GM12878 (cell line): Measurements from ENCODE around the gene IFT81.

Experiments
- ATF7 ChIP-seq: fragments of 450-650 bp; IDR thresholded peaks from 2 replicates; pipeline ENCODE4 v1.6.1; 2016; ENCODE audit warnings: low read depth, mild to moderate bottlenecking
- EP300 ChIP-seq, 2 experiments: fragments of 150-350 bp in 1 of 2; IDR thresholded peaks; 2 replicates each; pipeline ENCODE4 v1.6.1; 2011 to 2012; ENCODE audit warnings: low read depth in 2 of 2, low read length in 2 of 2, borderline replicate concordance in 1 of 2, improper control_type of control experiment in 1 of 2, inconsistent platforms in 1 of 2; ENCODE audit not compliant: control insufficient read depth in 1 of 2
- FOS ChIP-seq: IDR thresholded peaks from 3 replicates; pipeline ENCODE4 v1.6.1; 2011; ENCODE audit warnings: borderline replicate concordance; ENCODE audit not compliant: insufficient read length; ENCODE audit errors: extremely low read depth
- TAF1 ChIP-seq: IDR thresholded peaks from 2 replicates; pipeline ENCODE4 v1.6.1; 2011; ENCODE audit warnings: mild to moderate bottlenecking, low read depth, low read length, borderline replicate concordance
- ZNF217 ChIP-seq: fragments of 450-650 bp; IDR thresholded peaks from 2 replicates; pipeline ENCODE4 v1.6.1; 2017; ENCODE audit warnings: antibody characterized with exemption, mild to moderate bottlenecking
- TF ChIP-seq, protein P1 (sequence below): IDR thresholded peaks from 2 replicates; pipeline ENCODE4 v1.6.1; 2012; ENCODE audit warnings: low read depth, low read length, improper control_type of control experiment
- TF ChIP-seq, protein P2 (sequence below): fragments of 450-650 bp; IDR thresholded peaks from 2 replicates; pipeline ENCODE4 v1.6.1; 2016; ENCODE audit warnings: mild to moderate bottlenecking

DNA sequence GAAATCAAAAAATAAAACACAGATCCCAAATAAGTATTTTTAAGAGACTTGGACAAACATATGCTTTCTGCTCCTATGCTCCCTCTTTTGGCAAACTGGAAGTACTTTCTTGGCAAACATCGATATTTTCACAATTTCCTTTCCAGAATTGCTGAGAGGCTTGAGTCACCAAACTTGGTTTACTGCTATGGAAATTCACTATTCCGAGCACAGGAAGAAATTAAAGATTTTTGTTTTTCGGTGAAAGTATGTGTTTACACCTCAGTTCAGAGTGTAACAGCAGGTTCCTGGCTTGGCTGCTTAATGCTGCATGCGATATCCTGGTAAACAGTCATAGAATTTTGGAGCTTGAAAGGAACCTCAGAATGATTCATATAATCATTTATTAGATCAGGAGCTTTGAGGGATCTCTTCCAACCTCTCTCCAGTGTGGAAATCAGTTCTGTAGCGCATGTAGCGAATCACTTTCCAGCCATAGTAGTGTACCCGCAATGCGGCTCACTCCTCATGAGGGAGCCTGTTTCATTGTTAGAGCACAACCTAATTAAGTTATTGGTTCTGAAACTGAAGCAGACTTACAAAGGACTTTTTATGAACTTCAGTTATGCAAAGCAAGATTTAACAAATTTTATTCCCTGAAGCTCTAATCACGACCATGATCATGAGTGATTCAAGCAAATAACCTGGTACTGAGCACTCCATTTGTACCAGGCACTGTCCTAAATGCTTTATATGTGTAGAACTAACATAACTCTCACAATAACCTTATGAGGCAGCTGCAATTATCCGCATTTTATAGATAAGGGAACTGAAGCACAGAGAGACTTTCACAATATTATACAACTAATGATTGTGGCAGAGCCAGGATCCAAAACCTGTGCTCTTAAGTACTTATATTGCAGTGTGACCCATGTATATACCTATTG, 100.5 kb downstream of the IFT81 start:
- TF ChIP-seq, protein P1, sequence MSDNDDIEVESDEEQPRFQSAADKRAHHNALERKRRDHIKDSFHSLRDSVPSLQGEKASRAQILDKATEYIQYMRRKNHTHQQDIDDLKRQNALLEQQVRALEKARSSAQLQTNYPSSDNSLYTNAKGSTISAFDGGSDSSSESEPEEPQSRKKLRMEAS: no peak
- no peak for TF ChIP-seq EP300 (IDR thresholded peaks at IDR 0.05; ENCODE audit: borderline replicate concordance in 1 of 2, control insufficient read depth in 1 of 2, low read depth in 2 of 2, low read length in 2 of 2)
- TF ChIP-seq FOS: no peak
- no peak for TF ChIP-seq ATF7
- TF ChIP-seq, protein P2, sequence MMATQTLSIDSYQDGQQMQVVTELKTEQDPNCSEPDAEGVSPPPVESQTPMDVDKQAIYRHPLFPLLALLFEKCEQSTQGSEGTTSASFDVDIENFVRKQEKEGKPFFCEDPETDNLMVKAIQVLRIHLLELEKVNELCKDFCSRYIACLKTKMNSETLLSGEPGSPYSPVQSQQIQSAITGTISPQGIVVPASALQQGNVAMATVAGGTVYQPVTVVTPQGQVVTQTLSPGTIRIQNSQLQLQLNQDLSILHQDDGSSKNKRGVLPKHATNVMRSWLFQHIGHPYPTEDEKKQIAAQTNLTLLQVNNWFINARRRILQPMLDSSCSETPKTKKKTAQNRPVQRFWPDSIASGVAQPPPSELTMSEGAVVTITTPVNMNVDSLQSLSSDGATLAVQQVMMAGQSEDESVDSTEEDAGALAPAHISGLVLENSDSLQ: no peak
- no peak for TF ChIP-seq ZNF217
- no peak for TF ChIP-seq TAF1
